ENCODE data around the gene LINC01488. TPM values are rescaled to one million over a fixed set of nuclear protein-coding genes. Genes with fewer than 3 reads are reported as not detected.
A peak's percentile ranks its signal among the peaks of the same experiment; 100 is the strongest.

Gene LINC01488
- total and polyA plus RNA-seq, 9 of the 15 experiments (the other 6 are each of a cell fraction or from before 2014, with no cell fraction given), result not detected

DNA sequence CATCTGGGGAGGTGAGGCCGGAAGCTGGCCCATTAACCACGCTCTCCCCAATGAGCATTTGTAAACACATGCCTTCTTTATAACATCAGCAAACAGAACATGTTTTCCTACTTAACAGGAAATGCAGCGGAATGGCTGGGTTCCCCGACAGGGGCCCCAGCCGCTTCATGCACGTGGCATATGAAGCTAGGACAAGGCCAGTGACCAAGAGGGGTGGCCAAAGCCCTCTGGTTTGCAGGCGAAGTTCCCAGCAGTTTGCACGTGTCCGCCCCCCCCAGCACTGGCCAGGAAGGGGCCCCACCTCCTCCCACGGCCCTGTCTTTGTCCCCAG is 38.7 kb upstream of the LINC01488 start (continued):
- no peak for TF ChIP-seq CBX5 (IDR thresholded peaks at IDR 0.05; ENCODE audit: borderline replicate concordance, low read depth)
- TF ChIP-seq GTF2A2 (tag; IDR thresholded peaks at IDR 0.05), result no peak
- TF ChIP-seq, protein P1, sequence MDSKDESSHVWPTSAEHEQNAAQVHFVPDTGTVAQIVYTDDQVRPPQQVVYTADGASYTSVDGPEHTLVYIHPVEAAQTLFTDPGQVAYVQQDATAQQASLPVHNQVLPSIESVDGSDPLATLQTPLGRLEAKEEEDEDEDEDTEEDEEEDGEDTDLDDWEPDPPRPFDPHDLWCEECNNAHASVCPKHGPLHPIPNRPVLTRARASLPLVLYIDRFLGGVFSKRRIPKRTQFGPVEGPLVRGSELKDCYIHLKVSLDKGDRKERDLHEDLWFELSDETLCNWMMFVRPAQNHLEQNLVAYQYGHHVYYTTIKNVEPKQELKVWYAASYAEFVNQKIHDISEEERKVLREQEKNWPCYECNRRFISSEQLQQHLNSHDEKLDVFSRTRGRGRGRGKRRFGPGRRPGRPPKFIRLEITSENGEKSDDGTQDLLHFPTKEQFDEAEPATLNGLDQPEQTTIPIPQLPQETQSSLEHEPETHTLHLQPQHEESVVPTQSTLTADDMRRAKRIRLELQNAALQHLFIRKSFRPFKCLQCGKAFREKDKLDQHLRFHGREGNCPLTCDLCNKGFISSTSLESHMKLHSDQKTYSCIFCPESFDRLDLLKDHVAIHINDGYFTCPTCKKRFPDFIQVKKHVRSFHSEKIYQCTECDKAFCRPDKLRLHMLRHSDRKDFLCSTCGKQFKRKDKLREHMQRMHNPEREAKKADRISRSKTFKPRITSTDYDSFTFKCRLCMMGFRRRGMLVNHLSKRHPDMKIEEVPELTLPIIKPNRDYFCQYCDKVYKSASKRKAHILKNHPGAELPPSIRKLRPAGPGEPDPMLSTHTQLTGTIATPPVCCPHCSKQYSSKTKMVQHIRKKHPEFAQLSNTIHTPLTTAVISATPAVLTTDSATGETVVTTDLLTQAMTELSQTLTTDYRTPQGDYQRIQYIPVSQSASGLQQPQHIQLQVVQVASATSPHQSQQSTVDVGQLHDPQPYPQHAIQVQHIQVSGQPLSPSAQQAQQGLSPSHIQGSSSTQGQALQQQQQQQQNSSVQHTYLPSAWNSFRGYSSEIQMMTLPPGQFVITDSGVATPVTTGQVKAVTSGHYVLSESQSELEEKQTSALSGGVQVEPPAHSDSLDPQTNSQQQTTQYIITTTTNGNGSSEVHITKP (IDR thresholded peaks at IDR 0.05; ENCODE audit: partially characterized antibody), result peak; percentile 24
- TF ChIP-seq KLF16 (IDR thresholded peaks at IDR 0.05), result no peak
- peak; percentile 37; the same call in 1 of the 2 replicates for TF ChIP-seq ERF (CRISPR knock-in tag; IDR thresholded peaks at IDR 0.05)
- TF ChIP-seq ZNF77 (CRISPR knock-in tag; IDR thresholded peaks at IDR 0.05), result no peak
- TF ChIP-seq, protein P2, sequence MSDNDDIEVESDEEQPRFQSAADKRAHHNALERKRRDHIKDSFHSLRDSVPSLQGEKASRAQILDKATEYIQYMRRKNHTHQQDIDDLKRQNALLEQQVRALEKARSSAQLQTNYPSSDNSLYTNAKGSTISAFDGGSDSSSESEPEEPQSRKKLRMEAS (CRISPR knock-in tag; IDR thresholded peaks at IDR 0.05), result peak; percentile 86
- TF ChIP-seq, protein P3, sequence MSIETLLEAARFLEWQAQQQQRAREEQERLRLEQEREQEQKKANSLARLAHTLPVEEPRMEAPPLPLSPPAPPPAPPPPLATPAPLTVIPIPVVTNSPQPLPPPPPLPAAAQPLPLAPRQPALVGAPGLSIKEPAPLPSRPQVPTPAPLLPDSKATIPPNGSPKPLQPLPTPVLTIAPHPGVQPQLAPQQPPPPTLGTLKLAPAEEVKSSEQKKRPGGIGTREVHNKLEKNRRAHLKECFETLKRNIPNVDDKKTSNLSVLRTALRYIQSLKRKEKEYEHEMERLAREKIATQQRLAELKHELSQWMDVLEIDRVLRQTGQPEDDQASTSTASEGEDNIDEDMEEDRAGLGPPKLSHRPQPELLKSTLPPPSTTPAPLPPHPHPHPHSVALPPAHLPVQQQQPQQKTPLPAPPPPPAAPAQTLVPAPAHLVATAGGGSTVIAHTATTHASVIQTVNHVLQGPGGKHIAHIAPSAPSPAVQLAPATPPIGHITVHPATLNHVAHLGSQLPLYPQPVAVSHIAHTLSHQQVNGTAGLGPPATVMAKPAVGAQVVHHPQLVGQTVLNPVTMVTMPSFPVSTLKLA (conservative IDR thresholded peaks at IDR 0.05), result peak in 1 of 2 experiments; percentile 82; a peak in 3 of 4 replicates
- peak; percentile 52; the same call in 1 of the 2 replicates for TF ChIP-seq BACH1 (tag; IDR thresholded peaks at IDR 0.05)
- TF ChIP-seq NR2C1 (IDR thresholded peaks at IDR 0.05), result no peak
- 0 out of 2 replicates have a peak, but pooled peaks have one; percentile 20 for TF ChIP-seq NR2C1 (tag; IDR thresholded peaks at IDR 0.05)
- TF ChIP-seq MYC (IDR thresholded peaks at IDR 0.05; ENCODE audit: low read depth, low read length), result peak; percentile 4; the same call in 1 of the 2 replicates
- TF ChIP-seq MYC (CRISPR knock-in tag; IDR thresholded peaks at IDR 0.05; ENCODE audit: borderline replicate concordance, low read depth), result no peak; the same call in 1 of the 2 replicates
- no peak for TF ChIP-seq YBX1 (IDR thresholded peaks at IDR 0.05)
- TF ChIP-seq ZNF121 (CRISPR knock-in tag; conservative IDR thresholded peaks at IDR 0.05), result no peak
- TF ChIP-seq MAFG (tag; conservative IDR thresholded peaks at IDR 0.05), result no peak
- TF ChIP-seq, protein P4, sequence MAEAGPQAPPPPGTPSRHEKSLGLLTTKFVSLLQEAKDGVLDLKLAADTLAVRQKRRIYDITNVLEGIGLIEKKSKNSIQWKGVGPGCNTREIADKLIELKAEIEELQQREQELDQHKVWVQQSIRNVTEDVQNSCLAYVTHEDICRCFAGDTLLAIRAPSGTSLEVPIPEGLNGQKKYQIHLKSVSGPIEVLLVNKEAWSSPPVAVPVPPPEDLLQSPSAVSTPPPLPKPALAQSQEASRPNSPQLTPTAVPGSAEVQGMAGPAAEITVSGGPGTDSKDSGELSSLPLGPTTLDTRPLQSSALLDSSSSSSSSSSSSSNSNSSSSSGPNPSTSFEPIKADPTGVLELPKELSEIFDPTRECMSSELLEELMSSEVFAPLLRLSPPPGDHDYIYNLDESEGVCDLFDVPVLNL (CRISPR knock-in tag; IDR thresholded peaks at IDR 0.05; ENCODE audit: low read depth), result 0 out of 2 replicates have a peak, but pooled peaks have one; percentile 34
- TF ChIP-seq ZNF197 (CRISPR knock-in tag; IDR thresholded peaks at IDR 0.05; ENCODE audit: low read depth), result peak; percentile 83; the same call in 1 of the 2 replicates
- no peak for TF ChIP-seq PCBP2 (IDR thresholded peaks at IDR 0.05; ENCODE audit: low read depth, low read length, poor library complexity, severe bottlenecking)
- no peak for TF ChIP-seq ZEB2 (IDR thresholded peaks at IDR 0.05)
- TF ChIP-seq, protein P5, sequence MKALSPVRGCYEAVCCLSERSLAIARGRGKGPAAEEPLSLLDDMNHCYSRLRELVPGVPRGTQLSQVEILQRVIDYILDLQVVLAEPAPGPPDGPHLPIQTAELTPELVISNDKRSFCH (CRISPR knock-in tag; IDR thresholded peaks at IDR 0.05), result no peak
- TF ChIP-seq, protein P5 (tag; IDR thresholded peaks at IDR 0.05), result peak; percentile 25; the same call in 1 of the 2 replicates
- peak; percentile 27; the same call in 1 of the 2 replicates for TF ChIP-seq GATAD2A (IDR thresholded peaks at IDR 0.05)
- 0 out of 2 replicates have a peak, but pooled peaks have one; percentile 8 for TF ChIP-seq ZNF133 (CRISPR knock-in tag; IDR thresholded peaks at IDR 0.05)
- TF ChIP-seq SRSF1 (IDR thresholded peaks at IDR 0.05; ENCODE audit: low read depth, low read length), result no peak

All from K562 (cell line).